K562 (cell line): Measurements from ENCODE around the gene HP1BP3. TPM values are rescaled to one million over a fixed set of nuclear protein-coding genes. Genes with fewer than 3 reads are reported as not detected.

Experiments used
- ATF1 ChIP-seq, 2 experiments: fragments of 450-650 bp in 1 of 2; IDR thresholded peaks; 2 replicates each; pipeline ENCODE4 v1.6.1; 2016; ENCODE audit warnings: missing compliant biosample characterization in 1 of 2, missing genetic modification characterization in 1 of 2
- ATF3 ChIP-seq, 2 experiments: fragments of 450-650 bp in 1 of 2; sonication (generic) in 1 of 2; formaldehyde crosslinking in 1 of 2; IDR thresholded peaks in 1 of 2; conservative IDR thresholded peaks in 1 of 2; 2 replicates each; pipeline versions ENCODE4 v1.6.1 to v1.8.1; 2016 to 2023; ENCODE audit warnings: mild to moderate bottlenecking in 2 of 2, moderate library complexity in 2 of 2, inconsistent platforms in 1 of 2, missing genetic modification reagents in 1 of 2
- HINFP ChIP-seq: fragments of 450-650 bp; conservative IDR thresholded peaks from 2 replicates; pipeline ENCODE4 v1.6.1; 2016; ENCODE audit warnings: missing genetic modification characterization, low read depth, mild to moderate bottlenecking, control low read depth, missing compliant biosample characterization
- MAX ChIP-seq: sonication (generic); formaldehyde crosslinking; IDR thresholded peaks from 2 replicates; pipeline ENCODE4 v1.9.0; 2022; ENCODE audit warnings: mild to moderate bottlenecking, missing genetic modification reagents
- MECOM ChIP-seq: fragments of 250-450 bp; sonication (Bioruptor Pico); IDR thresholded peaks from 2 replicates; pipeline ENCODE4 v1.8.0; 2022; ENCODE audit warnings: inconsistent platforms
- NFXL1 ChIP-seq: fragments of 450-650 bp; formaldehyde crosslinking; IDR thresholded peaks from 2 replicates; pipeline ENCODE4 v1.4.0; 2021; ENCODE audit warnings: mild to moderate bottlenecking
- PTBP1 ChIP-seq: fragments of 200-400 bp; formaldehyde crosslinking; IDR thresholded peaks from 2 replicates; pipeline ENCODE4 v1.6.1; 2017; ENCODE audit warnings: low read depth, low read length
- SFPQ ChIP-seq: fragments of 200-400 bp; formaldehyde crosslinking; IDR thresholded peaks from 2 replicates; pipeline ENCODE4 v1.6.1; 2017; ENCODE audit warnings: mild to moderate bottlenecking, low read depth, low read length, moderate library complexity
- SP2 ChIP-seq: IDR thresholded peaks from 2 replicates; pipeline ENCODE4 v1.6.1; 2011; ENCODE audit warnings: mild to moderate bottlenecking, low read depth, low read length, moderate library complexity; ENCODE audit not compliant: poor library complexity, severe bottlenecking; ENCODE audit errors: extremely low read depth
- SREBF2 ChIP-seq: sonication (generic); formaldehyde crosslinking; IDR thresholded peaks from 2 replicates; pipeline ENCODE4 v1.4.0; 2020; ENCODE audit warnings: mild to moderate bottlenecking, missing genetic modification reagents
- TBL1XR1 ChIP-seq, 2 experiments: IDR thresholded peaks; 2 replicates each; pipeline ENCODE4 v1.6.1; 2012; ENCODE audit warnings: improper control_type of control experiment in 2 of 2, low read length in 2 of 2, mild to moderate bottlenecking in 1 of 2
- TEAD1 ChIP-seq, 2 experiments: fragments of 450-650 bp in 1 of 2; sonication (generic) in 1 of 2; formaldehyde crosslinking; IDR thresholded peaks; 2 replicates each; pipeline versions ENCODE4 v1.4.0 to v1.8.0; 2020 to 2022; ENCODE audit warnings: mild to moderate bottlenecking in 2 of 2, missing genetic modification reagents in 1 of 2
- TFAP4 ChIP-seq: sonication (generic); formaldehyde crosslinking; IDR thresholded peaks from 2 replicates; pipeline ENCODE4 v1.8.0; 2022; ENCODE audit warnings: missing genetic modification reagents, mild to moderate bottlenecking, moderate library complexity, borderline replicate concordance
- ZNF165 ChIP-seq: fragments of 250-450 bp; sonication (Bioruptor Pico); IDR thresholded peaks from 2 replicates; pipeline ENCODE4 v1.4.0; 2020; ENCODE audit warnings: borderline replicate concordance
- polyA plus RNA-seq, 8 experiments: library from polyadenylated mRNA; depleted of rRNA in 4 of 8; stranded (reverse) in 5 of 8; unstranded in 3 of 8; fragments of >200 nt; fragmentation: Nextera tagmentation in 2 of 8; fragmentation: Illumina TruSeq in 1 of 8; extraction: Ambion mirVana in 2 of 8; extraction: Trizol in 1 of 8; gene quantifications; 2 replicates each; pipeline versions ENCODE4 v1.2.1 to v1.2.3, GENCODE V29; 2011 to 2014; ENCODE audit warnings: inconsistent platforms in 1 of 8, missing spikeins in 1 of 8
- total RNA-seq, 7 experiments: library from RNA; depleted of rRNA in 6 of 7; stranded (reverse); fragments of >200 nt in 6 of 7; fragmentation: Illumina TruSeq in 2 of 7; extraction: Trizol in 2 of 7; gene quantifications; 2 replicates each; pipeline versions ENCODE4 v1.2.1 to v1.2.3, GENCODE V29; 2011 to 2021; ENCODE audit warnings: low replicate concordance in 1 of 7

HP1BP3 gene
- total and polyA plus RNA-seq, 9 of the 15 experiments (the other 6 are each of a cell fraction or from before 2014, with no cell fraction given), result 57.3 to 513 (median 240) TPM

- TF ChIP-seq ZNF165 (CRISPR knock-in tag) (no peak), SFPQ (no peak), ATF1 (CRISPR knock-in tag; IDR thresholded peaks at IDR 0.05) (no peak), ATF1 (tag; IDR thresholded peaks at IDR 0.05) (no peak), TBL1XR1 (IDR thresholded peaks at IDR 0.05; ENCODE audit: low read length in 2 of 2) (no peak), TFAP4 (CRISPR knock-in tag) (0 out of 2 replicates have a peak, but pooled peaks have one; percentile 7), TEAD1 (CRISPR knock-in tag; IDR thresholded peaks at IDR 0.05) (peak in 1 of 2 experiments; percentile 53; a peak in 1 of 4 replicates), NFXL1 (CRISPR knock-in tag) (no peak), ATF3 (IDR thresholded peaks at IDR 0.05) (peak; percentile 64), ATF3 (CRISPR knock-in tag; conservative IDR thresholded peaks at IDR 0.05) (no peak), HINFP (tag) (no peak), SREBF2 (CRISPR knock-in tag) (no peak), SP2 (no peak), PTBP1 (0 out of 2 replicates have a peak, but pooled peaks have one; percentile 18), MECOM (no peak), MAX (CRISPR knock-in tag) (0 out of 2 replicates have a peak, but pooled peaks have one; percentile 25)
These were observed 75.6 kb downstream of the HP1BP3 start (continued) for GRCh38 chr1:20711285-20712214.
